ENCODE results near the gene HINT1.
"Not testable (repeated sequence)": the region's sequence is repeated elsewhere in the genome, so short reads cannot be mapped to it uniquely, and the experiment has no call there.

Gene HINT1

DNA sequence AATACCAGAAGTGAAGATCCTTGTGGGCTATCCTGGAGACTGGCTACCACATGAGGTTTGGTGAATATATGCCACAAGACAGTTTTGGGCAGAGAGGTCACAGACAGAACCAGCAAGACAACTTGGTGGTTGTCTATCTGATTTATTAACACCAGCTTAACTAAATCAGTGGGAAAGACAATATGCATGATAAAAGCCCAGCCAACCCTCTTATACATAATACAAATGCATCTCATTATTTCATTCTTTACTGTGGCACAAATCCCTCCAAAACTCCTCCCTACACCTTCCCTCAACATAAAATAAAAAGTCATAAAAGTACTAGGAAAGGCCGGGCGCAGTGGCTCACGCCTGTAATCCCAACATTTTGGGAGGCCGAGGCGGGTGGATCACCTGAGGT lies 8.1 kb downstream of the HINT1 start:
- no peak for DNase-seq (ENCODE audit: insufficient read length, low spot score)
- FAIRE-seq: no peak
- TF ChIP-seq POLR2A (IDR thresholded peaks at IDR 0.05; ENCODE audit: low read depth, low read length): no peak

DNA sequence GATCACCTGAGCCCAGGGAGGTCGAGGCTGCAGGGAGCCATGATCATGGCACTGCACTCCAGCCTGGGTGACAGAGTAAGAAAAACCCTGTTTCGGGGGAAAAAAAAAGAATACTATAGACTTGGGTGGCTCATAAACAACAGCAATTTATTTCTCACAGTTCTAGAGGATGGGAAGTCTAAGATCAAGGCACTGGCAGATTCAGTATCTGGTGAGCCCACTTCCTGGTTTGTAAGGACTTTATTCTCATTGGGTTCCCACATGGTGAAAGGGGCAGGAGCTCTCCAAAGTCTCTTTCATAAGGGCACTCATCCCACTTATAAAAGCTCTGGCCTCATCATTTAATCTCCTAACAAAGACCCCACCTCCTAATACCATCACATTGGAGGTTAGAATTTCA lies 8.7 kb downstream of the HINT1 start:
- FAIRE-seq (no peak), DNase-seq (ENCODE audit: insufficient read length, low spot score) (no peak)
- no peak for TF ChIP-seq POLR2A (IDR thresholded peaks at IDR 0.05; ENCODE audit: low read depth, low read length)

DNA sequence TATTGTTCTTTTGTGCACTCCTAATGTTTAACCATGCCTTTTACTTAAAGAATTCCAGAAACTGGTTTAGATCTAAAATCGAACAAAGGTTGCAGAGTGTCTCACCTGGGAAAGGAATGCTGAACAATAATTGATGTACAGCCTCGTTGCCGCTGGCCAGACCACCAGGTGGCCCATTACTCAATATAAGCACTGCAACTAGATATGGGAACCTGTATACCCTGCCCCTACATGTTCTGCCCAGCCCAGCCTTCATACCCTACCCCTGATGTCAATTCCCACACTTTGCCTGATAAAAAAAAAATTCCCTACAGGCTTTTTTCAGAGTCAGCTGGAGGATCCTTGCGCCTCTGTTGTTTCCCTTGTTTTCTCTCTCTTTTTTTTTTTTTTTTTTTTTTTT lies 13.8 kb downstream of the HINT1 start:
- DNase-seq (ENCODE audit: insufficient read length, low spot score): no peak
- FAIRE-seq: no peak
- TF ChIP-seq POLR2A (IDR thresholded peaks at IDR 0.05; ENCODE audit: low read depth, low read length): no peak

DNA sequence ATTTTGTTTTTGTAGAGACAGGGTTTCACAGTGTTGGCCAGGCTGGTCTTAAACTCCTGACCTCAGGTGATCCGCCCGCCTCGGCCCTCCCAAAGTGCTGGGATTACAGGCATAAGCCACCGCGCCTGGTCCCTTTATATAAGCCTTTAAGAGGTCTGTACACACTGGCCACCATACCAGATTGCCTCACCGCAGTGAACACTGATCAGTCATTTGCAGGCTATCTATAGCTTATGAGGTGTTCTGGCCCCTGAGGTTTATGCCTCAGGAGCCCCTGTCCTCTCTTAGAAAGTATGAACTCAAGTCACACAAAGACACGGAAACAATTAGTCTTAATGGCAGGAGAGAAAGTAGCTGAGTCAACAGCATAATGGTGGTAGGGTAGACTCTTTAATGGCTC lies 14.6 kb downstream of the HINT1 start:
- no peak for FAIRE-seq
- DNase-seq (ENCODE audit: insufficient read length, low spot score): no peak
- TF ChIP-seq POLR2A (IDR thresholded peaks at IDR 0.05; ENCODE audit: low read depth, low read length): no peak

DNA sequence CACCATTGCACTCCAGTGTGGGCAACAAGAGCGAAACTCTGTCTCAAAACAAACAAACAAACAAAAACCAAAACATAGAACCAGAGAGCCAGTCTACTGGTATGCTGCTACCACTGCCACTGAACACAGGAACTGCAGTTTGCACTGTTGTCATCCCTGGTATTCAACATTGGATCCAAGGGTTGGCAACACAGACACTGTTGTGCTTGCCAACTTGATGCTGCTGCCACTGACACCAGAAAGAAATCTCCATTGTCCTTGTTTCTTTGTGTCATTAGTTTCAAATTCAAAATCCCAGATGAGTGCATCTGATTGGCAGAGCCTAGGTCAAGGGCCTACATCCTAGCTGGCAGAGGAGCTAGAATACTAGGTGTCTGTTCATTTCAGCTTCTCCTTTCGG lies 16.2 kb downstream of the HINT1 start:
- no peak for TF ChIP-seq POLR2A (IDR thresholded peaks at IDR 0.05; ENCODE audit: low read depth, low read length)
- no peak for DNase-seq (ENCODE audit: insufficient read length, low spot score)
- no peak for FAIRE-seq

DNA sequence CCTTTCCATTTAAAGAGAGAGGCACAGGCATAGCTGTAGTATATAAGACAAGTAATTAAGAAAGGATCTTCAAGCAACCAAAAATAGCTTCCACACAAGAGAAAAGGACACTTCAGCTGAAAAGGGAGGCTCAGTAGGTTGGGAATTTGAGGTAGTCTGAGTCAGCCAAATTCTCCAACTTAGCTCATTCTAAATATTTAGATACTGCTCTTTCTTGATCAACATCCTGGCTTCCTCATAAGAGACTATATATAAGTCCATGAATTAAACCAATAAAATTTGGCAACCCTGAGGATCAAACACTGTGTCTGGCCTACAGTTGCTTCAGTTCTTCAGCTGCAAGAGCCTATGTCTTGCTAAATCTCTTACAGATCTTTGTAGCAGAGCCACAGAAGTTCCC lies 17.8 kb downstream of the HINT1 start:
- DNase-seq (ENCODE audit: insufficient read length, low spot score) (no peak), FAIRE-seq (no peak)
- no peak for TF ChIP-seq POLR2A (IDR thresholded peaks at IDR 0.05; ENCODE audit: low read depth, low read length)

DNA sequence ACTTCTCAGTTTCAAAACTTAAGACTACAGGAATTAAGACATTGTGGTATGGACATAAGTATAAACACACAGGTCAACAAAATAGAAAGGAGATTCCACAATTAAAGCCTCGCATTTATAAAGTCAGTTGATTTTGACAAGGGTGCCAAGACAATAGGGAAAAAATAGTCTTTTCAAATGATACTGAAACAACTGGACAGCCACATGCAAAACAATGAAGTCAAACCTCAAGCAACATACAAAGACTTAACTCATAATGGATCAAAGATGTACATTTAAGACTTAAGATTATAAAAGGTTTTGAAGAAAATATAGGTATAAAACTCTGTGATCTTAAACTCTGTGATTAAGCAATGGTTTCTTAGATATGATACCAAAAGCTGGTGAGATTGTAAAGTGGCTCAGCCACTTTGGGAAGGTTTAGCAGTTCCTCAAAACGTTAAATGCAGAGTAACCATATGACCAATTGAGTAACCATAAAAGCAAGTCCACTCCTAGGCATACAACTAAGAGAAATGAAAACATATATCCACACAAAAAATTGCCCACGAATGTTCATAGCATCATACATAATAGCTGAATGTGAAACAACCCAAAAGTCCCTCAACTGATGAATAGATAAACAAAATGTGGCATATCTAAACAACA lies 22.0 kb downstream of the HINT1 start:
- no peak for DNase-seq (ENCODE audit: insufficient read length, low spot score)
- no peak for FAIRE-seq
- no peak for TF ChIP-seq POLR2A (IDR thresholded peaks at IDR 0.05; ENCODE audit: low read depth, low read length)

DNA sequence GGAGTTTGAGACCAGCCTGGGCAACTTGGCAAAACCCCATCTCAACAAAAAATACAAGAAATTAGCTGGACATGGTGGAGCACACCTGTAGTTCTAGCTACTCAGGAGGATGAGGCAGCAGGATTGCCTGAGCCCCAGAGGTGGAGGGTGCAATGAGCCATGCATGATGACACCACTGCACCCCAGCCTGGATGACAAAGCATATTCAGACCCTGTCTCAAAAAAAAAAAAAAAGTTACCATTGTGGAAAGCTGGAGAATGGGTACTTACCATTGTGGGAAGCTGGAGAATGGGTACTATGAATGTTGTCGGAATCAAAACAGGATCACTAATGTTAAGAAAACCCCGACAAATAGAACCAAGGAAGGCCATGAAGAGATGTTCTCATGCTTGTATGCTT lies 25.7 kb downstream of the HINT1 start:
- no peak for FAIRE-seq
- no peak for TF ChIP-seq POLR2A (IDR thresholded peaks at IDR 0.05; ENCODE audit: low read depth, low read length)
- no peak for DNase-seq (ENCODE audit: insufficient read length, low spot score)

DNA sequence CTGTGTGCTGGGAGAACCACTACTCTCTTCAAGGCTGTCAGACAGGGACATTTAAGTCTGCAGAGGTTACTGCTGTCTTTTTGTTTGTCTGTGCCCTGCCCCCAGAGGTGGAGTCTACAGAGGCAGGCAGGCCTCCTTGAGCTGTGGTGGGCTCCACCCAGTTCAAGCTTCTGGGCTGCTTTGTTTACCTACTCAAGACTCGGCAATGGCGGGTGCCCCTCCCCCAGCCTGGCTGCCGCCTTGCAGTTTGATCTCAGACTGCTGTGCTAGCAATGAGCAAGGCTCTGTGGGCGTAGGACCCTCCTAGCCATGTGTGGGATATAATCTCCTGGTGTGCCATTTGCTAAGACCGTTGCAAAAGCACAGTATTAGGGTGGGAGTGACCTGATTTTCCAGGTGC lies 26.6 kb downstream of the HINT1 start:
- FAIRE-seq: not testable (repeated sequence)

DNA sequence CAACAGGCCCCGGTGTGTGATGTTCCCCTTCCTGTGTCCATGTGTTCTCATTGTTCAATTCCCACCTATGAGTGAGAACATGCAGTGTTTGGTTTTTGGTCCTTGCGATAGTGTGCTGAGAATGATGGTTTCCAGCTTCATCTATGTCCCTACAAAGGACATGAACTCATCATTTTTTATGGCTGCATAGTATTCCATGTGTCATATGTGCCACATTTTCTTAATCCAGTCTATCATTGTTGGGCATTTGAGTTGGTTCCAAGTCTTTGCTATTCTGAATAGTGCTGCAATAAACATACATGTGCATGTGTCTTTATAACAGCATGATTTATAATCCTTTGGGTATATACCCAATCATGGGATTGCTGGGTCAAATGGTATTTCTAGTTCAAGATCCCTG lies 32.0 kb downstream of the HINT1 start:
- not testable (repeated sequence) for FAIRE-seq; DNase-seq (ENCODE audit: insufficient read length, low spot score)

More for the DNA sequence above, 26.6 kb downstream of the HINT1 start:
- DNase-seq (ENCODE audit: insufficient read length, low spot score): not testable (repeated sequence)

DNA sequence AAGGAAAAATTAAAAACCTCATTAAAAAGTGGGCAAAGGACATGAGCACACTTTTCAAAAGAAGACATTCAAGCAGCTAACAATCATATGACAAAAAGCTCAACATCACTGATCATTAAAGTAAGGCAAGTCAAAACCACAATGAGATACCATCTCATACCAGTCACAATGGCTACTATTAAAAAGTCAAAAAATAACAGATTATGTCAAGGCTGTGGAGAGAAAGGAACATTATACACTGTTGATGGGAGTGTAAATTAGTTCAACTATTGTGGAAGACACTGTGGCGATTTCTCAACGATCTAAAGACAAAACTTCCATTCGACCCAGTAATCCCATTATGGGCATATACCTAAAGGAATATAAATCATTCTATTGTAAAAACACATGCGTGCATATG lies 35.8 kb downstream of the HINT1 start:
- FAIRE-seq: no peak
- TF ChIP-seq POLR2A (IDR thresholded peaks at IDR 0.05; ENCODE audit: low read depth, low read length): no peak
- no peak for DNase-seq (ENCODE audit: insufficient read length, low spot score)

DNA sequence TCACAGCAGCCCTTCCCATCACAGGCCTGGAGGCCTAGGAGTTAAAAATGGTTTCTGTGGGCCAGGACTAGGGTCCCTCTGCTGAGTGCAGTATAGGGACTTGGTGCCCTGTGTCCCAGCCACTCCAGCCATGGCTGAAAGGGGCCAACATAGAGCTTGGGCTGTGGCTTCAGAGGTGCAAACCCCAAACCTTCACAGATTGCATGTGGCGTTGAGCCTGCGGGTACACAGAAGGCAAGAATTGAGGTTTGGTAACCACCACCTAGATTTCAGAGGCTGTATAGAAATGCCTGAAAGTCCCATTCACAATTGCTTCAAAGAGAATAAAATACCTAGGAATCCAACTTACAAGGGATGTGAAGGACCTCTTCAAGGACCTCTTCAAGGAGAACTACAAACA lies 37.8 kb downstream of the HINT1 start:
- not testable (repeated sequence) for DNase-seq (ENCODE audit: insufficient read length, low spot score); FAIRE-seq

DNA sequence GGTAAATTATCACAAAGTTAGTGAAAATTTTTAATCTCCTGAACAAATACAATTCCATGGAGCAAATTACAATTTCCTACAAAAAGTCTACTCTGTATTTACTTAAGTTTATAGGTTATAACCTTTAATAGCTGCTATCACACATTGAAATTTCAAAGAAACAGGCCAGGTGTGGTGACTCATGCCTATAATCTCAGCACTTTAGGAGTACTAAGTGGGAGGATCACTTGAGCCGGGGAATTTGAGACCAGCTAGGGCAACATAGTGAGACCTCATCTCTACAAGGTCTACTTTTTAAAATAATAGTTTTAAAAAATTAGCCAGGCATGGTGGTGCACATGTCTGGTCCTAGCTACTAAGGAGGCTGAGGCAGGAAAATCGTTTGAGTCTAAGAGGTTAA lies 50.3 kb downstream of the HINT1 start:
- FAIRE-seq: no peak
- TF ChIP-seq POLR2A (IDR thresholded peaks at IDR 0.05; ENCODE audit: low read depth, low read length): no peak
- DNase-seq (ENCODE audit: insufficient read length, low spot score): no peak

DNA sequence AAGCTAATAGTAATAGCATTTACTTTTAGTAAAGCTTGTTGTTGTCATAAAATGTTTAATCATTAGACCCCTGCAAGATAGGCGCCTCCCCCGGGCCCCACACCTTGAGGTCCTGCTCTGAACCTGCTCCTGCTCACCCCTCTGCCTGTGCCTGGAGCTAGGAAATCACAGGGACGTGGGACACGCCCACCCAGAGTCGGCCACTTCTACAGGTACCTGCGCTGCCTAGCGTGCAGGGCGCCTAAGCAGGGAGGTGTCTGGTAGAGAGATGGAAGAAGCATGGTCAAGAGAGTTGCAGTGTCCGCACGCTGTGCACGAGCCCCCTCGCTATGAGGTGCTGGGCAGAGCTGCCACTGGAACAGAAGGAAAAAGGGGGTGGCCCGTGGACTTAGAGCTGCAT lies 52.6 kb downstream of the HINT1 start:
- DNase-seq (ENCODE audit: insufficient read length, low spot score): no peak
- FAIRE-seq: no peak
- TF ChIP-seq POLR2A (IDR thresholded peaks at IDR 0.05; ENCODE audit: low read depth, low read length): no peak

DNA sequence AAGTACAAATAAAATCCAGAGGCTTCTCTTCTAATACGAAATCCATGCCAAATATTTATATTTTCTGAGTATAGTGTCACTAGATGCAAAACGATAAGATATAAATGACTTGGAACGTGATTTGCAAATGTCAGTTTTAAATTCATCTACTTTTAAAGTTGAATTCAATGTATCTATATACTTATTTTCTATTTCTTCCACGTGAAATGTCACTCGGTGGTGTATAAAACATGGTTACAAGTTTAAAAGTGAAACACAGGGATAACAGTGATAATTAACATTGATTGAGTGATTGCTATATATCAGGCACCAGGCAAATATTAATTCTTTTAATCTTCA lies 54.8 kb downstream of the HINT1 start:
- no peak for FAIRE-seq
- DNase-seq (ENCODE audit: insufficient read length, low spot score): no peak
- no peak for TF ChIP-seq POLR2A (IDR thresholded peaks at IDR 0.05; ENCODE audit: low read depth, low read length)

DNA sequence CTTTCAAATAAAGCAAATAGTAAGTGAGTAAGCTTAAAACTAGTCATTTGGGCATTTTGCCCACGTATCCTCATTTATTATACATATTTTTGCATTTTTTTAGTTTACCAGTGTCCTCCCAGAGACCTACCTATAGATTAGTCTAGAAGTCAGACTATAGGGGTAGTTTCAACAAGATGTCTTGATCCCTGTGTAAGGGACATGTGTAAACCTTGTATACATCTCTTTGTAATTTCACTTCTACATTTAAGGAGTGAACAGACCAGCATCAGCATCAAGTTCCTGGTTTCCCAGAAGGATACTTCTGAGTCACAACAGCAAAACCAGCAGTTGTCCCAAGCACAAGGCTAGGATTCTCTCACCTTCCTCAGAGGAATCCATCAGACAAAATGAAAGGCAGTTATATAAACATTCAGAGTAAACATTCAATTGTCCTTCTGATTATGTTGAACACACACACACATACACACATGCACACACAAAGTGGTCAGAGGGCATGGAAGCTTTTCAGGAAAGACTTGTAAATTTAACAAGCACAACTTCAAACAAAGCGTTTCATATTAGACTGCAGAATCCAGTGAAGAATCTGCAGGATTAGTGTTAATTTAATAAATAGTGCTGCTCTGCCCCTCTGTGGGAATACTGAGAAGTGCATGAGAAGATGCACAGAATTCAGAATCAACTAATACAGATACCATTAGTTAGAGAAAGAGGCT lies 55.4 kb downstream of the HINT1 start:
- TF ChIP-seq POLR2A (IDR thresholded peaks at IDR 0.05; ENCODE audit: low read depth, low read length): no peak
- DNase-seq (ENCODE audit: insufficient read length, low spot score) (peak; percentile 19), FAIRE-seq (no peak)
